Measurements from ENCODE around the gene SH3GL1.
A peak's percentile ranks its signal among the peaks of the same experiment; 100 is the strongest.

Gene SH3GL1

DNA sequence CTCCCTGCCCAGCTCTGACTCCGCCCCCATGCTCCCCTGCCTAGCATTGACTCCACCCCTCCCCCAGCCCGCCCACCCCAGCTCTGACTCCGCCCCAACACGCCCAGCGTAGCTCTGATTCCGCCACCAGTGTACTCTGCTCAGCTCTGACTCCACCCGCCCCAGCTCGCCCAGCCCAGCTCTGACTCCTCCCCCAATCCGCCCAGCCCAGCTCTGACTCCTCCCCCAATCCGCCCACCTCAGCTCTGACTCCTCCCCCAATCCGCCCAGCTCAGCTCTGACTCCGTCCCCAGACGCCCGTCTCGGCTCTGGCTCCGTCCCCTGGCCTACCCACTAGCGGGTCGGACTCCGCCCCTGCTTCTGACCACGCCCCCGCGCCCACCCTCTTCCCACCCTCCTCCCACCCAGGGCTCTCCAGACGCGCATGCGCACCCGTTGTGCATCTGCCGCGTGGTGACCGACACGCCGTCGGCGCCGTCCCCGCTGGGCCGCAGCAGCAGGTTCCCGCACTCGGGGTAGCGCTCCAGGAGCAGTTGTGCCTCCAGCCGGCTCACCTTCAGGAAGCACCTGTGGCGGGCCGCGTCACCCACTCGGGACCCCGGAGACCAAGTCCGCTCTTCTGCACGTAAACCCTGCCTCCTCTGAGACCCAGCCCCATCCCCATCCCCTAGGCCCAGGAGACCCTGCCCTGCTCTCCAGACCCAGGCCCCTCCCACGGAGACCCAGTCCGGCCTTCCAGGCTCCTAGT lies 71.9 kb downstream of the SH3GL1 start:
- no peak overlapping the region for H3K27ac ChIP-seq (ENCODE audit: low read length, poor library complexity, severe bottlenecking)
- peak overlapping the region in 1 of 2 experiments; percentile 3 for H2BK12ac ChIP-seq (ENCODE audit: low read length in 2 of 2)
- no peak overlapping the region for H3K14ac ChIP-seq (ENCODE audit: low read length in 2 of 2)
- DNase-seq, result peak; percentile 91
- peaks cover 0 to 34% of the 10 kb centered on the region in 2 experiments for H3K36me3 ChIP-seq (ENCODE audit: control insufficient read depth in 1 of 2, insufficient read depth in 2 of 2, low read depth in 1 of 2, low read length in 2 of 2)
- 4% methylated on average over 47 of the region's 49 CpGs for WGBS
- peak overlapping the region in 1 of 2 experiments; percentile 9 for H3K23ac ChIP-seq (ENCODE audit: low read length in 2 of 2)
- H3K27me3 ChIP-seq (ENCODE audit: control insufficient read depth in 1 of 2, insufficient read depth in 1 of 2, low read length in 2 of 2), result peaks cover 8 to 30% of the 10 kb centered on the region in 2 experiments
- peak overlapping the region; percentile 73 for H2BK15ac ChIP-seq (ENCODE audit: low read depth, poor library complexity, severe bottlenecking)
- H2AFZ ChIP-seq (ENCODE audit: low read depth, low read length), result peak overlapping the region; percentile 36
- H3K9ac ChIP-seq (ENCODE audit: low read length), result no peak overlapping the region
- no peak overlapping the region for H2AK5ac ChIP-seq (ENCODE audit: low read length, severe bottlenecking)
- peak overlapping the region; percentile 54 to 66 for H3K4me3 ChIP-seq (ENCODE audit: insufficient read depth in 1 of 2, low read depth in 1 of 2, low read length in 2 of 2)
- H3K79me1 ChIP-seq (replicated peaks; ENCODE audit: low read length, poor library complexity, severe bottlenecking), result no peaks in the 10 kb centered on the region
- no peak overlapping the region for H2BK5ac ChIP-seq (ENCODE audit: low read depth, low read length, poor library complexity, severe bottlenecking)
- H2BK120ac ChIP-seq (ENCODE audit: low read depth, low read length), result no peak overlapping the region
- peaks cover 20% of the 10 kb centered on the region for H3K4me1 ChIP-seq (ENCODE audit: control insufficient read depth, insufficient read depth, low read depth, low read length)
- peak overlapping the region in 1 of 2 experiments; percentile 78 for H3K18ac ChIP-seq (ENCODE audit: low read depth in 1 of 2, low read length in 2 of 2)
- peak overlapping the region; percentile 66 for H4K8ac ChIP-seq (ENCODE audit: low read length)
- peak overlapping the region; percentile 72 for H3K4me2 ChIP-seq (ENCODE audit: low read length, poor library complexity, severe bottlenecking)
- peak overlapping the region; percentile 15 for H4K91ac ChIP-seq (ENCODE audit: low read length)
- H3K4ac ChIP-seq (ENCODE audit: low read depth in 1 of 2, low read length in 2 of 2), result peak overlapping the region in 1 of 2 experiments; percentile 82
- H3K9me3 ChIP-seq (ENCODE audit: control insufficient read depth, low read length), result no peaks in the 10 kb centered on the region

- H3K18ac ChIP-seq (ENCODE audit: low read depth in 1 of 2, low read length in 2 of 2), result no peak overlapping the region
- peaks cover 0 to 38% of the 10 kb centered on the region in 2 experiments for H3K36me3 ChIP-seq (ENCODE audit: control insufficient read depth in 1 of 2, insufficient read depth in 2 of 2, low read depth in 1 of 2, low read length in 2 of 2)
- no peaks in the 10 kb centered on the region for H3K79me1 ChIP-seq (replicated peaks; ENCODE audit: low read length, poor library complexity, severe bottlenecking)
- no peak overlapping the region for H4K91ac ChIP-seq (ENCODE audit: low read length)
- H3K4ac ChIP-seq (ENCODE audit: low read depth in 1 of 2, low read length in 2 of 2), result no peak overlapping the region
- H3K27me3 ChIP-seq (ENCODE audit: control insufficient read depth in 1 of 2, insufficient read depth in 1 of 2, low read length in 2 of 2), result peaks cover 8 to 30% of the 10 kb centered on the region in 2 experiments
- H4K8ac ChIP-seq (ENCODE audit: low read length), result peak overlapping the region; percentile 47
- peaks cover 20% of the 10 kb centered on the region for H3K4me1 ChIP-seq (ENCODE audit: control insufficient read depth, insufficient read depth, low read depth, low read length)
- H3K4me3 ChIP-seq (ENCODE audit: insufficient read depth in 1 of 2, low read depth in 1 of 2, low read length in 2 of 2), result no peak overlapping the region
- peak overlapping the region in 1 of 2 experiments; percentile 66 for H3K14ac ChIP-seq (ENCODE audit: low read length in 2 of 2)
- no peak overlapping the region for H3K27ac ChIP-seq (ENCODE audit: low read length, poor library complexity, severe bottlenecking)
- no peak overlapping the region for H2BK120ac ChIP-seq (ENCODE audit: low read depth, low read length)
- no peak overlapping the region for H3K23ac ChIP-seq (ENCODE audit: low read length in 2 of 2)
- DNase-seq, result no peak
- peak overlapping the region; percentile 68 for H3K4me2 ChIP-seq (ENCODE audit: low read length, poor library complexity, severe bottlenecking)
- H3K9ac ChIP-seq (ENCODE audit: low read length), result no peak overlapping the region
- H3K9me3 ChIP-seq (ENCODE audit: control insufficient read depth, low read length), result no peaks in the 10 kb centered on the region
- peak overlapping the region; percentile 67 for H2AK5ac ChIP-seq (ENCODE audit: low read length, severe bottlenecking)
- peak overlapping the region; percentile 19 for H2BK15ac ChIP-seq (ENCODE audit: low read depth, poor library complexity, severe bottlenecking)
- 8% methylated on average over 13 of the region's 13 CpGs for WGBS
- no peak overlapping the region for H2AFZ ChIP-seq (ENCODE audit: low read depth, low read length)
- H2BK5ac ChIP-seq (ENCODE audit: low read depth, low read length, poor library complexity, severe bottlenecking), result no peak overlapping the region
- H2BK12ac ChIP-seq (ENCODE audit: low read length in 2 of 2), result peak overlapping the region in 1 of 2 experiments; percentile 42
Observed at GRCh38 chr19:4327877-4328242, 72.5 kb downstream of the SH3GL1 start.

DNA sequence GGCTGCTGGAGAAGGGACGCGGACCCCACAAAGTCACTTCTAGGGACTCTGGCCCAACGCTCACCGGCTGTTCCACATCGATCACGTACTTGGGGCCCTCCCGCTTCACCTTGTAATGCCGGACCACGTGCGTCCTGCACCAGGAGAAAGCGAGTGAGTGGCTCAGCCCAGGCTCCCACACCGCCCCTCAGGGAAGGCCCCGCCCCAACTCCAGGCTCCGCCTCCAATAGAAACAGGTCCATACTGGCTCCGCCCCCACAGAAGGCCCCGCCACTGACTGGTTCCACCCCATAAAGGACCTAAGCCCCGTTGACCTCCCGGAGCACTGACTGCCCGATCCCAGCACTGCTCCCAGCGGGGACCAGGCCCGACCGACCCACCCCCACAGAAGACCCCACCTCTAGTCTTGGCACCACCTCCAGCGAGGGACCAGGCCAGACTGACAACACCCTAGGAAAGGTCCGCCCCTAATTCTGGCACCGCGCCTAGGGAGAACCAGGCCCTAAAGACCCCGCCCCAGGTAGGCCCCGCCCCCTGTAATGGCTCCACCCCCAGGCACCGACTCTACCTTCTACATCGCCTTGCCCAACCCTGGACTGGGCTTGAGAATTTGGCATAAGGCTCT lies 73.0 kb downstream of the SH3GL1 start:
- Histone ChIP-seq H3K14ac (ENCODE audit: low read length in 2 of 2) (no peak overlapping the region), H2AK5ac (ENCODE audit: low read length, severe bottlenecking) (no peak overlapping the region), H3K36me3 (ENCODE audit: control insufficient read depth in 1 of 2, insufficient read depth in 2 of 2, low read depth in 1 of 2, low read length in 2 of 2) (peaks cover 0 to 41% of the 10 kb centered on the region in 2 experiments), H3K79me1 (replicated peaks; ENCODE audit: low read length, poor library complexity, severe bottlenecking) (no peaks in the 10 kb centered on the region), H3K4me3 (ENCODE audit: insufficient read depth in 1 of 2, low read depth in 1 of 2, low read length in 2 of 2) (no peak overlapping the region), H2BK5ac (ENCODE audit: low read depth, low read length, poor library complexity, severe bottlenecking) (no peak overlapping the region), H2BK120ac (ENCODE audit: low read depth, low read length) (no peak overlapping the region), H3K27me3 (ENCODE audit: control insufficient read depth in 1 of 2, insufficient read depth in 1 of 2, low read length in 2 of 2) (peaks cover 8 to 30% of the 10 kb centered on the region in 2 experiments), H3K4me1 (ENCODE audit: control insufficient read depth, insufficient read depth, low read depth, low read length) (peaks cover 20% of the 10 kb centered on the region), H4K8ac (ENCODE audit: low read length) (no peak overlapping the region), H2AFZ (ENCODE audit: low read depth, low read length) (no peak overlapping the region), H4K91ac (ENCODE audit: low read length) (no peak overlapping the region), H3K18ac (ENCODE audit: low read depth in 1 of 2, low read length in 2 of 2) (no peak overlapping the region), H3K23ac (ENCODE audit: low read length in 2 of 2) (no peak overlapping the region), H3K4me2 (ENCODE audit: low read length, poor library complexity, severe bottlenecking) (peak overlapping the region; percentile 68), H2BK15ac (ENCODE audit: low read depth, poor library complexity, severe bottlenecking) (no peak overlapping the region), H3K27ac (ENCODE audit: low read length, poor library complexity, severe bottlenecking) (no peak overlapping the region), H2BK12ac (ENCODE audit: low read length in 2 of 2) (no peak overlapping the region), H3K4ac (ENCODE audit: low read depth in 1 of 2, low read length in 2 of 2) (no peak overlapping the region), H3K9ac (ENCODE audit: low read length) (no peak overlapping the region), H3K9me3 (ENCODE audit: control insufficient read depth, low read length) (peaks cover 3% of the 10 kb centered on the region)
- 6% methylated on average over 30 of the region's 30 CpGs for WGBS
- peak; percentile 62 for DNase-seq

- peaks cover 20% of the 10 kb centered on the region for H3K4me1 ChIP-seq (ENCODE audit: control insufficient read depth, insufficient read depth, low read depth, low read length)
- no peak overlapping the region for H2AK5ac ChIP-seq (ENCODE audit: low read length, severe bottlenecking)
- H2AFZ ChIP-seq (ENCODE audit: low read depth, low read length), result no peak overlapping the region
- H2BK120ac ChIP-seq (ENCODE audit: low read depth, low read length), result no peak overlapping the region
- peaks cover 7% of the 10 kb centered on the region for H3K9me3 ChIP-seq (ENCODE audit: control insufficient read depth, low read length)
- no peak overlapping the region for H4K91ac ChIP-seq (ENCODE audit: low read length)
- H4K8ac ChIP-seq (ENCODE audit: low read length), result no peak overlapping the region
- no peaks in the 10 kb centered on the region for H3K79me1 ChIP-seq (replicated peaks; ENCODE audit: low read length, poor library complexity, severe bottlenecking)
- no peak overlapping the region for H2BK12ac ChIP-seq (ENCODE audit: low read length in 2 of 2)
- no peak overlapping the region for H3K23ac ChIP-seq (ENCODE audit: low read length in 2 of 2)
- peaks cover 8 to 30% of the 10 kb centered on the region in 2 experiments for H3K27me3 ChIP-seq (ENCODE audit: control insufficient read depth in 1 of 2, insufficient read depth in 1 of 2, low read length in 2 of 2)
- DNase-seq, result no peak
- no peak overlapping the region for H2BK5ac ChIP-seq (ENCODE audit: low read depth, low read length, poor library complexity, severe bottlenecking)
- H3K4ac ChIP-seq (ENCODE audit: low read depth in 1 of 2, low read length in 2 of 2), result no peak overlapping the region
- H3K36me3 ChIP-seq (ENCODE audit: control insufficient read depth in 1 of 2, insufficient read depth in 2 of 2, low read depth in 1 of 2, low read length in 2 of 2), result peaks cover 0 to 41% of the 10 kb centered on the region in 2 experiments
- no peak overlapping the region for H3K27ac ChIP-seq (ENCODE audit: low read length, poor library complexity, severe bottlenecking)
- no peak overlapping the region for H3K4me3 ChIP-seq (ENCODE audit: insufficient read depth in 1 of 2, low read depth in 1 of 2, low read length in 2 of 2)
- no peak overlapping the region for H3K18ac ChIP-seq (ENCODE audit: low read depth in 1 of 2, low read length in 2 of 2)
- no peak overlapping the region for H3K14ac ChIP-seq (ENCODE audit: low read length in 2 of 2)
- H3K4me2 ChIP-seq (ENCODE audit: low read length, poor library complexity, severe bottlenecking), result peak overlapping the region; percentile 18
- WGBS, result 6% methylated on average over 31 of the region's 33 CpGs
- H2BK15ac ChIP-seq (ENCODE audit: low read depth, poor library complexity, severe bottlenecking), result no peak overlapping the region
- H3K9ac ChIP-seq (ENCODE audit: low read length), result no peak overlapping the region
Observed at GRCh38 chr19:4326837-4327251, 73.5 kb downstream of the SH3GL1 start.

Measured in mesenchymal stem cell (in vitro differentiated cells and primary cell).